NB4 (cell line): ENCODE data around the gene DAP.
"Not testable (repeated sequence)": the region's sequence is repeated elsewhere in the genome, so short reads cannot be mapped to it uniquely, and the experiment has no call there.

Experiments used
- DNase-seq: peaks from one replicate; pipeline ENCODE4 v3.0.0; 2010; ENCODE audit warnings: low read depth
- H3K4me3 ChIP-seq: one replicate; pipeline ENCODE4 v1.5.1; 2011; ENCODE audit warnings: mild to moderate bottlenecking, low read depth, low read length, moderate library complexity
- MYC ChIP-seq: IDR thresholded peaks from 2 replicates; pipeline ENCODE4 v1.6.1; 2011; ENCODE audit warnings: low read depth, low read length
- POLR2A ChIP-seq: IDR thresholded peaks from 2 replicates; pipeline ENCODE4 v1.6.1; 2011; ENCODE audit warnings: mild to moderate bottlenecking; ENCODE audit not compliant: insufficient read length; ENCODE audit errors: extremely low read depth
- TF ChIP-seq, protein P1 (sequence below): IDR thresholded peaks from one replicate; pipeline ENCODE4 v1.5.1; 2012; ENCODE audit warnings: low read depth, low read length
- TF ChIP-seq, protein P2 (sequence below): IDR thresholded peaks from 2 replicates; pipeline ENCODE4 v1.6.1; 2011; ENCODE audit warnings: low read depth, low read length

Gene DAP

GRCh38 chr5:10645671-10646070 lies 115.4 kb downstream of the DAP start:
- no peak for DNase-seq
- TF ChIP-seq, protein P1, sequence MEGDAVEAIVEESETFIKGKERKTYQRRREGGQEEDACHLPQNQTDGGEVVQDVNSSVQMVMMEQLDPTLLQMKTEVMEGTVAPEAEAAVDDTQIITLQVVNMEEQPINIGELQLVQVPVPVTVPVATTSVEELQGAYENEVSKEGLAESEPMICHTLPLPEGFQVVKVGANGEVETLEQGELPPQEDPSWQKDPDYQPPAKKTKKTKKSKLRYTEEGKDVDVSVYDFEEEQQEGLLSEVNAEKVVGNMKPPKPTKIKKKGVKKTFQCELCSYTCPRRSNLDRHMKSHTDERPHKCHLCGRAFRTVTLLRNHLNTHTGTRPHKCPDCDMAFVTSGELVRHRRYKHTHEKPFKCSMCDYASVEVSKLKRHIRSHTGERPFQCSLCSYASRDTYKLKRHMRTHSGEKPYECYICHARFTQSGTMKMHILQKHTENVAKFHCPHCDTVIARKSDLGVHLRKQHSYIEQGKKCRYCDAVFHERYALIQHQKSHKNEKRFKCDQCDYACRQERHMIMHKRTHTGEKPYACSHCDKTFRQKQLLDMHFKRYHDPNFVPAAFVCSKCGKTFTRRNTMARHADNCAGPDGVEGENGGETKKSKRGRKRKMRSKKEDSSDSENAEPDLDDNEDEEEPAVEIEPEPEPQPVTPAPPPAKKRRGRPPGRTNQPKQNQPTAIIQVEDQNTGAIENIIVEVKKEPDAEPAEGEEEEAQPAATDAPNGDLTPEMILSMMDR, result no peak
- TF ChIP-seq, protein P2, sequence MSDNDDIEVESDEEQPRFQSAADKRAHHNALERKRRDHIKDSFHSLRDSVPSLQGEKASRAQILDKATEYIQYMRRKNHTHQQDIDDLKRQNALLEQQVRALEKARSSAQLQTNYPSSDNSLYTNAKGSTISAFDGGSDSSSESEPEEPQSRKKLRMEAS, result no peak
- TF ChIP-seq POLR2A, result no peak
- no peak for TF ChIP-seq MYC
- H3K4me3 ChIP-seq, result no peak overlapping the region

DNA sequence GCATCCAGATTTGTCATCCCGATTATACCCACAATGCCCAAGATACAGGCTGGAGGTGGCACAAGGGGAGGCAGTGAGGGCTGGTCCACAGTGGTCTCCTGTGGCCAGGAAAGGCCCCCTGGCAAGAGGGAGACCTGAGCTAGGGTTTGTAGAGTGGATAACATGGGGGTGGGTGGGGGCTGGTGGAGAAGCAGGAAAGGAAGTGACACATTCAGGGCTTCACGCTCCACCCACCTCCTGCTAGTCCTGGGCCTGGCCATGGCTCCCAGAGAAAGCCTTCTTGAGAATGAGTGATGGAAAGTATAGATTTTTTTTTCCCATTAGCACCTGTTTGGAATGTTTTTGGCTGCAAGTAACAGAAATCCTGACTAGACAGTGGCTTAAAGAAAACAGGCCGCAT lies 115.9 kb downstream of the DAP start:
- DNase-seq, result no peak
- TF ChIP-seq POLR2A (no peak), MYC (no peak)
- TF ChIP-seq, protein P2, result no peak
- TF ChIP-seq, protein P1, result no peak
- no peak overlapping the region for H3K4me3 ChIP-seq

DNA sequence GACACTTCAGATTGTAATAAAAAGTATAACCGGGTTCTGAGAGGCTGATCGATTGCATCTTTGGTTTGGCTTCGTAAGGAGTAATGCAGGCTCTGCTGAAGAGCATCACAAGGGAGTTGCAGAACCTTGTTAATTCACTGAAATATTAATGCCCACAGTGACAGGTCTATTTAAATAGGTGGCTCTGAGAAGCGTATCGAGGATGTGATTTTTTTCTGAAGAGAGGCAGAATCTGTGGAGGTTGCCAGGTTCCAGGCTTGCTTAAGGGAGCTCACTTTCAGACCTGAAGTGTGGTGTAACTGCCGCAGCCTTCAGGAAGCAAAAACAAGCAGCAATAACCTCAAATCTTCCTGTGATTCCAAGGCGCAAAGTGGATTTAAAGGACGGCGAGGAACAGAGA lies 116.8 kb downstream of the DAP start:
- TF ChIP-seq POLR2A (no peak), MYC (no peak)
- TF ChIP-seq, protein P1, result no peak
- TF ChIP-seq, protein P2, result no peak
- H3K4me3 ChIP-seq, result no peak overlapping the region
- no peak for DNase-seq

DNA sequence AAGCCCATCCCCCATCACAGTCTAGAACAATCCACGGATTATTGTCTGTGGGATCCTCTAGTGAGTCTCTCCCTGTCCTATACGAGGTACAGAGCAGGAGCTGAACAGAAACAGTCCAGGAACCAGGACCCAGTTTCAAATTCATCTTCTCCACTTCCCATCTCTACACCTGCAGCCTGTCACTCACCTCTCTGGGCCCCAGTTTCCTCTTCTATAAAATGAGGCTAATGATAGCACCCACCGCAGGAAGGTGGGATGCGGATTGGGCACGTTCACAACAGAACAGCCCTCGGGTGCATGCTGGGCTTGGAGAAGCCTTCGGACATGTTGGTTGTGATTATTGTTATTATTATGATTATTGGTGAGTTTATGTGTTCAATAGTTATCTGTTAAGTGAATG lies 118.7 kb downstream of the DAP start:
- H3K4me3 ChIP-seq, result no peak overlapping the region
- no peak for DNase-seq
- TF ChIP-seq POLR2A, result no peak
- TF ChIP-seq, protein P2, result no peak
- TF ChIP-seq, protein P1, result no peak
- TF ChIP-seq MYC, result no peak

- no peak overlapping the region for H3K4me3 ChIP-seq
- TF ChIP-seq, protein P2, result no peak
- TF ChIP-seq MYC (no peak), POLR2A (no peak)
- DNase-seq, result no peak
Observed at GRCh38 chr5:10639846-10640368, 121.1 kb downstream of the DAP start.

- not testable (repeated sequence) for H3K4me3 ChIP-seq, DNase-seq
Observed at GRCh38 chr5:10638723-10639122, 122.3 kb downstream of the DAP start.

DNA sequence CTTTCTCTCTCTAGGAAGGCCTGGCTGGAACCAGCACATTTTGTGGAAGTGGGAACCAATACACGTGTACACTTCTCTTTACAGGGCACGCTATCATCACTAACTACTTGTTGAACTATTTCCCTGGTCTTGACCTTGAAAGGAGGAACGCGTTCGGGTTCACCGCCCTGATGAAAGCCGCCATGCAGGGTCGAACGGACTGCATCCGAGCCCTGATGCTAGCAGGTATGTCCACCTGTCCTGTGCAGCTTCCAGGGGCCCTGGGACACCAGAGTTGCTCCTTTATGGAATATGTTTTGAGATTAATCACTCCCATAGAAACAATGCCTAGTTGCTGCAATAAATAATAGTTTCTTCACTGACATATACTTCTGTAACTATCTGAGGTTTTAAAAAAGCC lies 123.1 kb downstream of the DAP start:
- DNase-seq, result no peak
- TF ChIP-seq MYC, result no peak
- H3K4me3 ChIP-seq, result no peak overlapping the region
